ENCODE data around the gene CYP4B1.

GRCh38 chr1:46815133-46815532 is 16.3 kb downstream of the CYP4B1 start:
- TF ChIP-seq CTCF (IDR thresholded peaks at IDR 0.05) = no peak
- no peak for TF ChIP-seq POLR2AphosphoS5 (IDR thresholded peaks at IDR 0.05)
- TF ChIP-seq EP300 (IDR thresholded peaks at IDR 0.05) = no peak

Measured in esophagus muscularis mucosa (tissue), 4 donors.